ENCODE results near the gene PXK.
A peak's percentile ranks its signal among the peaks of the same experiment; 100 is the strongest.

PXK gene

GRCh38 chr3:58298190-58298589, 34.5 kb upstream of the PXK start:
- no peak for DNase-seq (ENCODE audit: extremely low read depth, insufficient read length)

GRCh38 chr3:58299075-58299474, 33.6 kb upstream of the PXK start:
- Histone ChIP-seq H3K4me3 (replicated peaks; ENCODE audit: low read depth, low read length) (no peak overlapping the region), H3K36me3 (ENCODE audit: control insufficient read depth, insufficient read depth, low read length) (no peaks in the 10 kb centered on the region), H3K27me3 (replicated peaks; ENCODE audit: control insufficient read depth, insufficient read depth, low read length) (no peaks in the 10 kb centered on the region)
- TF ChIP-seq CTCF (IDR thresholded peaks at IDR 0.05; ENCODE audit: insufficient read depth, low read length, poor library complexity, severe bottlenecking), result no peak
- no peak for DNase-seq (ENCODE audit: extremely low read depth, insufficient read length)

More at GRCh38 chr3:58298190-58298589, 34.5 kb upstream of the PXK start:
- peaks cover 2% of the 10 kb centered on the region; the same call in 1 of the 2 replicates for H3K36me3 ChIP-seq (ENCODE audit: control insufficient read depth, insufficient read depth, low read length)
- TF ChIP-seq CTCF (IDR thresholded peaks at IDR 0.05; ENCODE audit: insufficient read depth, low read length, poor library complexity, severe bottlenecking), result no peak
- H3K27me3 ChIP-seq (replicated peaks; ENCODE audit: control insufficient read depth, insufficient read depth, low read length), result no peaks in the 10 kb centered on the region
- no peak overlapping the region for H3K4me3 ChIP-seq (replicated peaks; ENCODE audit: low read depth, low read length)

- TF ChIP-seq CTCF (IDR thresholded peaks at IDR 0.05; ENCODE audit: insufficient read depth, low read length, poor library complexity, severe bottlenecking), result peak; percentile 36
- no peak overlapping the region for H3K4me3 ChIP-seq (replicated peaks; ENCODE audit: low read depth, low read length)
- H3K27me3 ChIP-seq (replicated peaks; ENCODE audit: control insufficient read depth, insufficient read depth, low read length), result no peaks in the 10 kb centered on the region
- H3K36me3 ChIP-seq (ENCODE audit: control insufficient read depth, insufficient read depth, low read length), result no peaks in the 10 kb centered on the region
- no peak for DNase-seq (ENCODE audit: extremely low read depth, insufficient read length)
These were observed 32.7 kb upstream of the PXK start for GRCh38 chr3:58299839-58300516.

GRCh38 chr3:58305882-58306711, 26.6 kb upstream of the PXK start, which contains the start of the genes HTD2 and RPP14:
TSS of gene HTD2 (plus strand) at chr3:58306520. CDS start at chr3:58317614, 11,094 bp downstream.
TSS of gene RPP14 (plus strand) at chr3:58306245. CDS start at chr3:58310330, 4,085 bp downstream.
- DNase-seq (ENCODE audit: extremely low read depth, insufficient read length), result peak; percentile 97
- peak within 1 kb of the TSS; percentile 93 for H3K4me3 ChIP-seq (replicated peaks; ENCODE audit: low read depth, low read length)
- no peaks in the 10 kb centered on the region for H3K27me3 ChIP-seq (replicated peaks; ENCODE audit: control insufficient read depth, insufficient read depth, low read length)
- peak; percentile 97 for TF ChIP-seq CTCF (IDR thresholded peaks at IDR 0.05; ENCODE audit: insufficient read depth, low read length, poor library complexity, severe bottlenecking)
- H3K36me3 ChIP-seq (ENCODE audit: control insufficient read depth, insufficient read depth, low read length), result peaks cover 5% of the 10 kb centered on the region

- peak; percentile 28 for DNase-seq (ENCODE audit: extremely low read depth, insufficient read length)
- Histone ChIP-seq H3K4me3 (replicated peaks; ENCODE audit: low read depth, low read length) (peak overlapping the region; percentile 93), H3K36me3 (ENCODE audit: control insufficient read depth, insufficient read depth, low read length) (peaks cover 7% of the 10 kb centered on the region), H3K27me3 (replicated peaks; ENCODE audit: control insufficient read depth, insufficient read depth, low read length) (no peaks in the 10 kb centered on the region)
- TF ChIP-seq CTCF (IDR thresholded peaks at IDR 0.05; ENCODE audit: insufficient read depth, low read length, poor library complexity, severe bottlenecking), result peak; percentile 57
These were observed 25.0 kb upstream of the PXK start for GRCh38 chr3:58307639-58308215.
